Uterus (tissue), 4 donors: ENCODE results near the gene C11orf21. TPM values are rescaled to one million over a fixed set of nuclear protein-coding genes. Genes with fewer than 3 reads are reported as not detected.

ENCODE experiments used
- DNase-seq, 2 donors: peaks; one replicate each; pipeline ENCODE4 v3.0.0-alpha.2; 2019 to 2020
- H3K27ac ChIP-seq, 2 donors: fragments of 200-600 bp; sonication (generic); 1 replicate in 1 of 2; 2 replicates in 1 of 2; pipeline ENCODE4 v1.5.1; 2016 to 2018
- H3K27me3 ChIP-seq, 2 donors: fragments of 200-600 bp; sonication (generic); one replicate each; pipeline ENCODE4 v1.5.1; 2018 to 2019; ENCODE audit warnings: control low read depth in 1 of 2
- H3K36me3 ChIP-seq, 2 donors: fragments of 200-600 bp; sonication (generic); one replicate each; pipeline ENCODE4 v1.5.1; 2019; ENCODE audit warnings: control low read depth in 1 of 2
- H3K4me1 ChIP-seq, 2 donors: fragments of 200-600 bp; sonication (generic); one replicate each; pipeline ENCODE4 v1.5.1; 2018 to 2019; ENCODE audit warnings: control low read depth in 1 of 2
- H3K4me3 ChIP-seq, 2 donors: fragments of 200-600 bp; sonication (generic); 1 replicate in 1 of 2; 2 replicates in 1 of 2; pipeline ENCODE4 v1.5.1; 2018 to 2019; ENCODE audit warnings: mild to moderate bottlenecking in 1 of 2
- H3K9me3 ChIP-seq, 2 donors: fragments of 200-600 bp; sonication (generic); one replicate each; pipeline ENCODE4 v1.5.1; 2019; ENCODE audit warnings: control low read depth in 1 of 2
- CTCF ChIP-seq, 4 experiments: fragments of 200-600 bp in 2 of 4; fragments of 450-650 bp in 2 of 4; sonication (generic) in 2 of 4; IDR thresholded peaks; one replicate each; pipeline ENCODE4 v1.5.1; 2016 to 2019; ENCODE audit warnings: antibody characterized with exemption in 4 of 4, mild to moderate bottlenecking in 2 of 4, moderate library complexity in 1 of 4
- POLR2A ChIP-seq, 2 donors: fragments of 450-650 bp; IDR thresholded peaks; one replicate each; pipeline ENCODE4 v1.6.1; 2016; ENCODE audit warnings: antibody characterized with exemption in 2 of 2, mild to moderate bottlenecking in 1 of 2, moderate library complexity in 1 of 2
- intact Hi-C: fragments of 100-400 bp; cut with DNase I; formaldehyde crosslinking; loops from one replicate; pipeline ENCODE4 v1.15.1; 2023; ENCODE audit warnings: low total_unique reads
- total RNA-seq, 4 donors: library from RNA; depleted of rRNA in 3 of 4; stranded (reverse); fragments of >200 nt in 3 of 4; gene quantifications; one replicate each; pipeline versions ENCODE4 v1.1.0 to v1.2.4, GENCODE V29; 2014 to 2023
- donor health status: DM: yes; HTN: yes; CAD: no.

C11orf21 gene
- total RNA-seq, 4 donors from 2014 or later: 1.7 to 1.8 TPM; not detected in 2

GRCh38 chr11:2298131-2298794, 3.5 kb downstream of the C11orf21 start:
- TF ChIP-seq CTCF (IDR thresholded peaks at IDR 0.05): no peak
- no peak for TF ChIP-seq POLR2A (IDR thresholded peaks at IDR 0.05)

GRCh38 chr11:2297623-2298030, 4.1 kb downstream of the C11orf21 start:
- no peaks in the 10 kb centered on the region for H3K27me3 ChIP-seq
- no peaks in the 10 kb centered on the region for H3K36me3 ChIP-seq
- no peak for TF ChIP-seq POLR2A (IDR thresholded peaks at IDR 0.05)
- TF ChIP-seq CTCF (IDR thresholded peaks at IDR 0.05): no peak
- intact Hi-C loops: no loop called here
- H3K27ac ChIP-seq: no peak overlapping the region
- H3K9me3 ChIP-seq: no peaks in the 10 kb centered on the region
- no peak overlapping the region for H3K4me3 ChIP-seq
- H3K4me1 ChIP-seq: no peaks in the 10 kb centered on the region
- no peak for DNase-seq

More at GRCh38 chr11:2298131-2298794, 3.5 kb downstream of the C11orf21 start:
- Histone ChIP-seq H3K4me3 (no peak overlapping the region), H3K27me3 (no peaks in the 10 kb centered on the region), H3K27ac (no peak overlapping the region), H3K4me1 (peaks cover 0 to 2% of the 10 kb centered on the region in 2 donors), H3K36me3 (no peaks in the 10 kb centered on the region), H3K9me3 (no peaks in the 10 kb centered on the region)
- DNase-seq: no peak
- intact Hi-C loops: no loop called here

GRCh38 chr11:2296913-2297622, 4.7 kb downstream of the C11orf21 start:
- intact Hi-C loops: no loop called here
- no peaks in the 10 kb centered on the region for H3K36me3 ChIP-seq
- H3K9me3 ChIP-seq: no peaks in the 10 kb centered on the region
- DNase-seq: peak in 1 of 2 donors; percentile 7
- no peak overlapping the region for H3K27ac ChIP-seq
- TF ChIP-seq POLR2A (IDR thresholded peaks at IDR 0.05) (no peak), CTCF (IDR thresholded peaks at IDR 0.05) (no peak)
- H3K4me1 ChIP-seq: no peaks in the 10 kb centered on the region
- no peak overlapping the region for H3K4me3 ChIP-seq
- no peaks in the 10 kb centered on the region for H3K27me3 ChIP-seq

GRCh38 chr11:2295971-2296912, 5.5 kb downstream of the C11orf21 start:
- Histone ChIP-seq H3K36me3 (no peaks in the 10 kb centered on the region), H3K27me3 (no peaks in the 10 kb centered on the region), H3K4me1 (no peaks in the 10 kb centered on the region), H3K4me3 (no peak overlapping the region), H3K27ac (no peak overlapping the region), H3K9me3 (no peaks in the 10 kb centered on the region)
- intact Hi-C loops: no loop called here
- peak in 1 of 2 donors; percentile 9 for DNase-seq
- TF ChIP-seq CTCF (IDR thresholded peaks at IDR 0.05) (no peak), POLR2A (IDR thresholded peaks at IDR 0.05) (no peak)
